ENCODE measurements around the gene CREB5.

GRCh38 chr7:28530803-28531175 is 118.5 kb downstream of the CREB5 start:
- TF ChIP-seq CTCF (IDR thresholded peaks at IDR 0.05) (no peak), POLR2A (IDR thresholded peaks at IDR 0.05) (no peak)
